HS-5 (cell line): ENCODE results near the gene SRP9.
A peak's percentile ranks its signal among the peaks of the same experiment; 100 is the strongest.

Experiments used
- DNase-seq: peaks from one replicate; pipeline ENCODE4 v3.0.0-alpha.2; 2012; ENCODE audit warnings: low read depth

The SRP9 gene, protein sequence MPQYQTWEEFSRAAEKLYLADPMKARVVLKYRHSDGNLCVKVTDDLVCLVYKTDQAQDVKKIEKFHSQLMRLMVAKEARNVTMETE

DNA sequence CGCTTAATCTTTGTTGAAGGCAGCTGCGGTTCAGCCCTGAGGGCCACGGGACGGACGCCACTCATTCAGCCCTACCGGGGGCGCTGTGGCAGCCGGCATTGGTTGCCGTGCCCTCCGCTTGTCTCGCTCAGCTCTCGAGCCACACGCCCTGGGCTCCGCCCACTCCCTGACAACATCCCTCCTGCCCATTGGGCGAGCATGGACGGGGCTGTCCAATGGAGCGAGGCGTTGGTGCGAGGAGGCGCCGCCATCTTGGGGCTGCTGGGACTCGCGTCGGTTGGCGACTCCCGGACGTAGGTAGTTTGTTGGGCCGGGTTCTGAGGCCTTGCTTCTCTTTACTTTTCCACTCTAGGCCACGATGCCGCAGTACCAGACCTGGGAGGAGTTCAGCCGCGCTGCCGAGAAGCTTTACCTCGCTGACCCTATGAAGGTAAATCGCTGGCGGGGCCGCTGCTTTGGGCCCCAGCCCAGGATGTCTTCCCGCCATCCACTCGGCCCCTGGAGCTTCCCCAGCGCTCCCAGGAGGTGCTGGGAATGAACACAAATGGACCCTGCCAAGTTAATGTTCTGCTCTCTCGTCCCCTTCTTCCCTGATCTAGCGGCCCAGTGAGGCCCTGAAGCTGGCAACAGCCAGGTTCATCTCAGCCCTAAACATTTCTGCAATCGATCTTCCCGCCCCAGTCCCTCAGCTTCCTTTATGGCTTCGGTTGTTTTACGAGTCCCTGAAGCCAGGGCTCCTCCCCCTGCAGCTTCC is at the start of gene SRP9:
Gene SRP9 (plus strand): TSS at position 244 of the 754 bp plus-strand sequence. CDS start 115 bp downstream, at position 359.
- peak; percentile 91 for DNase-seq

DNA sequence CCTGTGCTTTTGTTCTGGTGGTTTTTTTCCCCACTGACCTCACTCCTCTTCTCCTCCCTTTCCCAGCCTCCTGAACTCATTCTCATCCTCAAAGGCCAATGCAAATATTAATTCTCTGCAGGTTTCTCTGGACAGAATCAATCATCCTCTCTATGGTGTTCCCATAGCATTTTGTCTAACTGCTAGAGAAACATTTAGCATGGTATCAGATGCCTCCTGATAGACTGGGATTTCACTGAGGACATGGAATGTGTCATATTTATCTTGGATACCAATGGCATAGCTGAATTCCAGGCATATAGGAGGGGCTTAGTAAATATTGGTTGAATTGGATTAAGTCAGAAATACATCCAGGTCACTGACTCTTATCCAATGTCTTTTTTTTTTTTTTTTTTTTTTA is 46.1 kb upstream of the SRP9 start:
- no peak for DNase-seq

DNA sequence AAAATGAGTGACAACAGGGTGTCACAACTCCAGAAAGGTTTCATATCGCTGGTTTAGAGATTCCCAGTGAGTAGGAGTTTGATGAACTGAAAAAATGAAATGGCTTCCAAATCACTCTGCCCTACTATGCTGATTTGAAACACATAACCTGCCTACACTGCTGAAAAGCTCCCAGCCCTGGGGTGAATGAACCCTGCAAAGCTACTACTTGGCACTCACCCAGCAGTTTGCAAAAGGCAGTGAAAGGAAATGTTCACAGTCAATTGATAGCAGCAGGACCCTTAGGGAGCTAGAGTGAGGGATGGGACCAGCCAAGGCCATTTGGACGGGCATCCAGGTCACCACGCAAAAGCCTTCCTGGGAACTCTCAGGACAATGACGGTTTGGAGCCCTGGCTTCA is 44.4 kb upstream of the SRP9 start:
- DNase-seq: no peak

DNA sequence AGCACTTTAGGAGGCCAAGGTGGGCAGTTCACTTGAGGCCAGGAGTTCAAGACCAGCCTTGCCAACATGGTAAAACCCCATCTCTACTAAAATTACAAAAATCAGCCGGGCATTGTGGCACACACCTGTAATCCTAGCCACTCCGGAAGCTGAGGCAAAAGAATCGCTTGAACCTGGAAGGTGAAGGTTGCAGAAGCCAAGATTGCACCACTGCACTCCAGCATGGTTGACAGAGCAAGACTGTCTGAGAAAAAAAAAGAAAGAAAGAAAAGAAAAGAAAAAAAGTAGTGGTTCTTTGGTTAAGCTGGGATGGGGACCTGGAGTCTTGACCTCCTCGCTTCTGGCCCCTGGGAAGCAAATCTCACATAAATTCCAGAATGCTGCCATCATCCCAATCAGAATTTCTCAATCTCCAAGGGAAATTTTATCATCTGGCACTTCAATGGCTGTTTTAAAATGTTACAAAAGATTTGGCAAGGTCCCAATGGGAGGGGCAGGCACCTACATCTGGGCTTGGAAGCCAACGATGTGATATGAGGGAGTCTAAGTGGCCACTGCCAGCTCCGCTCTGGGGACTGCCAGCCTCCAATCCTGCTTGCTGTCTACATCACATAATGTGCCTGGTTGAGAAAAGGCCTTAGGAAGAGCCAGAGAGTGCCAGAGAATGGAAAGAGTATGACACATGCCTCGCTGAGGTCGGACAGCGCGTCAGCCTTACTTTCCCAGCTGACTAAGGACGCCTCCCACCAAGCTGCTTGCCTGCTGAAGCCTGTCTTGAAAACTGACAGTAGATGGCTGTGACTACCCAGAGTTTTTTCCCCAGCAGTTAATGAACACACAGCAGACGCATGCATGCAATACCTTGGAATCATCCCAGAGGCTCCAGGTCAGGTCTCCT is 42.1 kb upstream of the SRP9 start:
- DNase-seq: peak; percentile 96

DNA sequence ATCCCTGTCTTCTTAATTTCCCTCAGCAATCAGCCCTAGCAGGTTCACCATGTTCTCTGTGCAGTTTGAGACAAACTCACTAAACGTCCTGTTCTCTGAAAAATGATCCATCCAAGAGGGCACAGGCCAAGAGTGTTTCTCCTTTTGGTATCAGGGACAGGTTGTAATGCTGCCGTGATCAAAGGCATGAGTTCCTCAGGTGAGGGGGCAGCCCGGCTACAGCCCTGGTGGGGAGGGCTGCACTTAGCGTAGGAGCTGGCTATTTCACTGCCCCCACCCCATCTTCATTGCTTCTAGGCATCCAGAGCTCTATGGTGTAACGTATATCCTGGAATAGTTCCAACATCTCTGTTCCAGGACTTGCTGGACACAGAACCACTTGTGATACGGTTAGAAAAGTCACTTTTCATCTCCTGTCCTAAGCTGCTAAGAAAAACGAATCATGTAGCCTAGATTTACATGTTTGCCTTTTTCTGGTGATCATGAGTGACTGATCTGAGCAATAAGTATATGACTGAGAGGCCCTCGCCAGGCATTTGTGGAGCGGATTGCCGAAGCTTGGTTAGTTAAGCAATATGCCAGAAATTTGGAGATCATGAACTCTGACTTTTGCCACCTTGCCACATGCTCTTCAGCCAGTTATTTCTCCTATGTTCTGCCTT is 41.1 kb upstream of the SRP9 start:
- no peak for DNase-seq

DNA sequence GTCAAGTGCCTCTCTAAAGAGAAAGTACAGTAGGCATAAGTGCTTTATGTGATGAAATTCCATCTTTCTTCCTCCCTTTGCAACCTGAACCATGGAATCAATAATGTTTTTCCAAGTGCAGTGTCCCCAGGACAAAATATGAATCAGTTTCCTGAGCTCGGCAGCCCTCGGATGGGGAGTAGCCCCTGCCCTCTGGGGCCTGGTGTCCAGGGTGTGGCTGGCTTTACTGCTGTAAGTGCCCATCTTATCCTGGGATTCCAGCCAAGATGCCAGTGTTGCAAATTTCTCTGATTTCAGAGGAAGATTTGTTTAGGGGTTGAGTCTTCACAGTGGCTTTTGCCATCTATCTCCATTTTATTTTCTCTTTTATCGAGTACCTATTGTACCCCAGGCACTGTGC is 40.5 kb upstream of the SRP9 start:
- DNase-seq: no peak

DNA sequence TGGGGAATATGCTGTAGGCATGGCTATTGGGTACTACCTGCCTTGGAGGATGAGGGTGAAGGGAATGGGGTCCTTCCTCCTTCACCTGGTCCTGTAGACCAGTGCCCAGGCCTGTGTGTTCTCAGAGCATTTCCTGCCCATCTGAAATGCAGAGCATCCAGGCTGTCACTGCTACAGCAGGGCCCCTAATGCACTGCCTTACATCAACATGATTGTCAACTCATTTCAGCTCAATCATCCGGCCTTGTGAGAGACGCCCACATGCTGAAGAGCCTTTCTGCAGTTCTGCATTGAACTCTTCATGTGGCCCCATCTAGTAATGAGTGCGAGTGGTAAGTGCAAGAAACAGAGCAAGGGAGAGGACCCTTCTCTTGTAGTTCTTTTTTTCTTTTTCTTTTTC is 39.8 kb upstream of the SRP9 start:
- no peak for DNase-seq

DNA sequence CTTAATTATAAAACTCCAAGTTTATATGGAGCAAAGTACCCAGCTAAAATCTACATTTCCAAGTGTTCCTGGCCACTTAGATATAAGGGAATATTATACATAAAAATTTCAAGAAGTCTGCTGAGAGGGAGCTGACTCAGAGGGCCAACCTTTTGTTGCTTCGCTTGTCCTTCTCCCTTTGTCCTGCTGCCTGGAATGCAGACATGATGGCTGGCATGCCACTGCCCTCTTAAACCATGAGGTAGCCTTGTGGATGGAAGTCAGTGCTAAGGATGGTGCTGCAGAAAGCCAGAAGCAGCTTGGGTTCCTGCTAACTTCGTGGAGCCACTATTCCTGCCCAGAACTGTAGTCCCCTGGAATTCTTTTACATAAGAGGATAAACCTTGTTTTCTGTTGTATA is 38.9 kb upstream of the SRP9 start:
- DNase-seq: no peak

DNA sequence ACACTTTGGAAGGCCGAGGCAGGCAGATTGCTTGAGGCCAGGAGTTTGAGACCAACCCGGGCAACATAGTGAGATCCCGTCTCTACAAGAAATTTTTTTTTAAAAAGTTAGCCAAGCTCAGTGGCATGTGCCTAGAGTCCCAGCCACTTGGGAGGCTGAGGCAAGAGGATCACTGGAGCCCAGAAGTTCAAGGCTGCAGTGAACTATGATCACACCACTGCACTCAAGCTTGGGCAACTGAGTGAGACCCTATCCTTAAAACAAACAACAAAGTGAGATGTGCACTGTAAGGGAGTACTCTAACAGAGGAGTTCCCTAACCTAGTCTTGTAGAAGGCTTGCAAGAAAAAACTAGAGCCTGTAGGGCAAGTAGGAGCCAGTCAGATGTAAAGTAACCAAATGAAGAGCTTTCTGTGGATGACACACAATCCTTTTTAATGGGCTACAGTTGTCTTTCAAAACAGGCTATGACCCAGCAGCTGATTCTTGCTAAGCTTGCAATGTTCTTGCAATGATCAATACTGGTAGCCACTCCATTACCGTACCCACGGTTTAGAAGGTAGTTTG is 38.0 kb upstream of the SRP9 start:
- no peak for DNase-seq

DNA sequence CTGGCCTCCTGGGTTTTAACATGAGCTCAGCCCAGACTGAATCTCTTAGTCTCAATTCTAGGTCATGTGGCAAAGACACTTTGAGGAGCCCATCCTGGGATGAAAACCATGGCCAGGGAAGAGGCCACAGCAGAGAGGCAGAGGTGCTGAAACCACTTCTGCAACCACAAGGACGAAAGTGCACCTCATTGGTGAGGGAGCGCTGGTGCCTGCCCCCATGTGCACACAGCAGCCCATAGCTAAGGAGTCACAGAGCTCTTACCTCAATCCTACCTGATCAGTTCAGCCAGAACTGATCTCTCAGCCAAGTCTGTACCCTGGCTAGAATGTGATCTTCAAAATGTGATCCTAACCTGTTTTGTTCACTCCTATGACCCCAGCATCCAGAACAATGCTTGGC is 32.9 kb upstream of the SRP9 start:
- no peak for DNase-seq

DNA sequence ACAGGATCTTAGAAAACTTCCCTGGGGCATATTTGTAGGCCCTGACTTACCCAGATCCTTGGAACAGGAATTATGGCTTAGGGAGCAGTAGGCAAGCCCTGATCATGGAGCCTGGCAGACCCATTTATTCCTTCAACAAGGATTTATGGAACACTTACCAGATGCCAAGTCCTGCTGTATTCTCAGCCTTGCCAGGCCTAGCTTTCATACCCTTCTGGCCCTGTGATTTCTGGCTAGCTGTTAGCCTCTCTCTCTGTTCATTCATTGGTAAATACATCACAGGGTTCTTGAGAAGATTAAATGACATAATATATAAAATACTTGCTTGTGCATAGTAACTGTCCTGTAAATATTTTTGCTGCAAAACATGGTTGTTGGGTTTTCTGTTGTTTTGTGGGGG is 32.4 kb upstream of the SRP9 start:
- DNase-seq: no peak

DNA sequence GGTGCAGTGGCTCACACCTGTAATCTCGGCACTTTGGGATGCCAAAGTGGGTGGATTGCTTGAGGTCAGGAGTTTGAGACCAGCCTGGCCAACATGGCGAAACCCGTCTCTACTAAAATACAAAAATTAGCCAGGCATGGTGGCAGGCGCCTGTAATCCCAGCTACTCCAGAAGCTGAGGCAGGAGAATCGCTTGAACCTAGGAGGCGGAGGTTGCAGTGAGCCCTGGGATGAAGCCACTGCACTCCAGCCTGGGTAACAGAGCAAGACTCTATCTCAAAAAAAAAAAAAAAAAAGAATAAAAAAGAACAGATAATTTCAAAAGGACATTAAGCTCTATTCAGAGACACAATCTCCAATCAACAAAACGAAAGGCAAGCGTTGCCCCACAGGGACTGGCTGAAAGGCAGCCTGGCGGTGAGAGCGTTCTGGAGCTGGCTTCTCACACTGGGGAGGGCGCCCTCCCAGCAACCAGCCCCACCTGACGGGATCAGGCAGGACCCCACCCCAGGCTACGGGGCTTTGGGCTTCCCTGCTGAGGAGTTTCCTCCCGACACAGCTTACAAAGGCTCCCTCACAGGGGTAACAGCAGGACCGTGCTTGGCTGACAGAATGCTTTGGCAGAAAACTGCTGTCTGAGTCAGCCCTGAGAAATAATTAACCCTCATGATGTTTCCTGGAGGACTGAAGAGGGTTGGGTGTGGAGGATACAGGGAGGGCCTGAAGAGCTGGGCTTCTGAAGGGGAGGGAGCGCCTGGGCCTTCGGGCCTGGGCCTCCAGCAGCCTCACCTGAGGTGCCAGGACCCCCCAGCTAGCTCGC is 31.1 kb upstream of the SRP9 start:
- peak; percentile 76 for DNase-seq

DNA sequence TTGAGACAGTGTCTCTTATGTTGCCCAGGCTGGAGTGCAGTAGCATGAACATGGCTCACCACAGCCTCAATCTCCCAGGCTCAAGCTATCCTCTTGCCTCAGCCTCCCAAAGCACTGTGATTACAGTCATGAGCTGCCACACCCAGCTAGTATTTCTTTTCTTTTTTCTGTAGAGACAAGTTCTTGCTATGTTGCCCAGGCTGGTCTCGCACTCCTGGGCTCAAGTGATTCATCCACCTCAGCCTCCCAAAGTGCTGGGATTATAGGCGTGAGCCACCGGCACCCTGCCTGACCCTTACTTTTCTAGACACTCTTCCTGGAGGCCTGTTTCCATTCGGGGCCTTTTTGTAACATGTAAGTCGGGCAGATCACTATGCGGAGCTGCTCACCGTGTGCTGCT is 30.1 kb upstream of the SRP9 start:
- DNase-seq: no peak

DNA sequence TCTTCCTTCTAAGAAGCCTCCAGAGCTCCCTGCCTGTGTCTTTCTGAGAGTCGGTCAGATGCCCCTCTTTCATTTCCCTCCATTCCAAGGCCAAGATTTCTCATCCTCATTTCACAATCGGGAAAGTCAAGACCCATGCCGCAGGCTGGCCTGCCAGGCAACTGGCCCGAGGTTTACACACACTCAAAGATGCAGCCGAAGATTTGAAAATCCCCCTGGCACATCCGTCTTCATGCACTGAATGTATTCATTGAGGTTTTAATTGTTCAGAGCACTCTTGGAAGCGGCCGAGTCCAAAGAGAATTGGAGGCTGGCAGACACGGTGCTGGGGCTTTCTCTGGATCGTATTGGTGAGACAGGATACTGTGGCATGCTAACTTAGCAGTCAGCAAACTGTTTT is 29.1 kb upstream of the SRP9 start:
- no peak for DNase-seq

DNA sequence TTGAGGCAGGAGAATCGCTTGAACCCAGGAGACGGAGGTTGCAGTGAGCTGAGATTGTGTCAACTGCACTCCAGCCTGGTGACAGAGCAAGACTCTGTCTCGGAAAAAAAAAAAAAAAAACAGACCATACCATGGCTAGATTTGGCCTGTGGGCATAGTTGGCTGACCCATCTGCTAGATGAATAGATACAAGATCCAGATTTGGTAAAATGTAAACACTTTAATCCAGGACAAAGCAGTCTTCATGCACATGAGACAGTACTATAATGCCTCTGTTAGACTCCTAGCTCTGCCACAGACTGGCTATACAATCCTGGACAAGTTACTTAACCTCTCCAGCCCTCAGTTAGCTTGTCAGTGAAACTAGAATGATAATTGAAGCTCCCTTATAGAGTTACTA is 27.9 kb upstream of the SRP9 start:
- DNase-seq: no peak

DNA sequence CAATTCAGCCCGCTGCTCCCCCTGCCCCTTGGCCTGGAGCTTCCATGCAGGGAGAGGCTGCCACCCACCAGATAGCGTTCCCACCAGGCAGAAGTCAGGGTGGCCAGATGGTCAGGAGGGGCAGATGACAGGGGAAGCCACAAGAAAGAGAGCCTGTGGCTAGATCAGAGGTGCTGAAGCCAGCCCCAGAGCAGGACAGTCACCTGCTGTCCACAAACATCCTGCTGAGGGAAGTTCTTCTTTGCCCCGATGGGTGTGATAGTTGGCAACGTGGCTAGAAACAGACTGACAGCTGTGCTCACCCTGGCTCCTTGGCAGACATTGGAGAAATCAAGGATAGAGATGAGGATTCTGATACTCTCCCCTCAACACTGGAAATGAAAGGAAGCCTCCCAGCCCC is 27.2 kb upstream of the SRP9 start:
- no peak for DNase-seq

DNA sequence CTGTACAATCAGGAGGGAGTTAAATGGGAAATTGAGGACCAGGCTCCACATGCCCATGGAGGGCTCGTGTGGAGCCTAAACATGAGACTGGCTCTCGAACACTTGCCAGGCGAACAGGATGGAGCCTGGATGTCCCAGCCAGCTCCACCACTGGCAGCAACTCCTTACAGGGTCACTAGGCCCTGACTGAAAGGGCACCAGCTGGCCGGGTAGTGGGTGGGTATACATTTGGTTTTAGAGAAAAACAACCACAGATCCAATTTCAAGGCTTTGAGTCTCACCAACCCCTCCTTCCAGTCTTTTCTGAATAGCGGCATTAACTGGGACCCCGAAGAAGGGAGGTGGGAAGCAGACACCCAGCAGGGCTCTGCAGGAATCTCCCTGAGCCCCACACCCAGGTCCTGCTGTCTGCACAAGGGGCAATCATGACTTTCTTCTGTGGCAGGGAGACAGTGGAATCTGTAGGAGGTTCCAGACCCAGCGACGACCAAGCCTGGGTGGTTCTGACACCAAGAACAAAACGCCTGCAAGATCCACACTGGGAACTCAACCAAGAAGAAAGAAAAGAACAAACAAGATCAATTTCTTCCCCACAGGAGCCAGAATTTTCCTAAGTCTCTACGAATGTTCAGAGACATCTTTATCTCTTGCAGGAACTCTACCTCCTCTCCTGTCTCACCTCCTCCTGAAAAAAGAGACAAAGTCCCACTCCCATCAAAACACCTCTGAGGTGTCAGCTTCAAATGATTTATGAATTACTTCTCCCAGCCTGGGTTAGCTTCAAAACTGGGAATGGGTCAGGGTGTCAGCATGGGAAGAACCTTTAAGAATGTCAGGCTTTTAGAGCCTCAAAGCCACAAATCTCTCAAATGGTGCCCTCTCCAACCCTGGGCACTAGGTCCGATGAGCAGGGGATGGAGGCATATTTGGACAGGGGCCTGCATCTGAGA is 26.5 kb upstream of the SRP9 start:
- no peak for DNase-seq

DNA sequence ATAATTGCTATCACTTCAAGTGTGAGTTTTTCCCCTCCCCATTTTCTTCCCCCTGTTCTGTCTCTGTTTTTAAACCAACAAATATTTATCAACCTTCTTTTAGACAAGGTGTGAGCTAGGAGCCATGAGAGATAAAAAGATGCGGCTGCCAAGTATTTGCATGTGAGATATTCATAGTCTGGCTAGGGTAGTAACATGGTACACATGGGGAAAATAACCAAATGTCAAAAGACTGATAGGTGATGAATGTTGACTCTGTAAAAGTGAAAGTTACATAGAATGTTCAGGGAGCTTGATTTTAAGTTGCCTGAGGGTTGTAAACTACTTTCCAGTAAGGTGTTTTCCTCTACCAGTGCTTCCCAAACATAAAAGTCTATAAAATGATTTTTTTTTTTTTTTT is 25.4 kb upstream of the SRP9 start:
- no peak for DNase-seq

DNA sequence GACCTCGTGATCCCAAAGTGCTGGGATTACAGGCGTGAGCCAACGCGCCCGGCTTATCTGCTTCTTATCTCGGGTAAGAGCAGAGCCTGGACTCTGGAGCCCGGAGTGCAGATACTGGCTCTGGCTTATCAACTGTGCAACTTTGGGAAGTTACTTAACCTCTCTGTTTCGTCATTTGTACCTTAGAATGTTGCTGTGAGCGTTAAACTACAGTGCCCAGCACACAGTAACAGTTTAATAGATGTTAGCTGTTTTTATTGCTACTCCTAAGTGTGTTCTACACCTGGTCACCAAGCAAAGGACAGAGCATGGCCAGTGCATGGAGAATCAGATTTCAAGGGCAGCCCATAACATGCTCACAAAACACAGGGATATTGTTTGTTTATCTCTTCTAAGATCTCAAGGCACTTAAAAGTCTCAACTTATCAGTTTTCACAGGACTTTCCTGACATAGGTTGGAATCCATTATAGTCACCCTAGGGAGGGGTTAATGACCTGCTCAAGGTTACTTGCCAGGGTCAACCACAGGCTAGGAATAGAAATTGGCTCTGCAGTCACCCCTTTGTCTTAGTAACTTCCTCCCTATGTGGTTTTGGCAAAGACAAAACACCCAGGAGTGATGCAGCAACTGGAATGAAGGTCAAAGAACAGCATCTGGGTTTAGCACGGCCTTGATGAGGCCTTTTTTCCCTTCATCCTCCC is 22.5 kb upstream of the SRP9 start:
- peak; percentile 85 for DNase-seq
